Coronary artery (tissue), 2 donors: Measurements from ENCODE around the gene DYNLRB2.

ENCODE experiments used
- DNase-seq: peaks from one replicate; pipeline ENCODE4 v3.0.0-alpha.2; 2017; ENCODE audit warnings: low spot score
- H3K27ac ChIP-seq, 2 donors: fragments of 200-600 bp; sonication (generic); one replicate each; pipeline ENCODE4 v1.5.1; 2016 to 2019
- H3K4me3 ChIP-seq: fragments of 200-600 bp; sonication (generic); 2 replicates; pipeline ENCODE4 v1.5.1; 2016; ENCODE audit warnings: mild to moderate bottlenecking, moderate library complexity
- CTCF ChIP-seq: fragments of 200-600 bp; sonication (generic); IDR thresholded peaks from one replicate; pipeline ENCODE4 v1.5.1; 2019; ENCODE audit warnings: antibody characterized with exemption

DYNLRB2 gene

GRCh38 chr16:80577485-80578280 is 36.9 kb downstream of the DYNLRB2 start:
- no peak overlapping the region for H3K27ac ChIP-seq
- DNase-seq, result no peak

GRCh38 chr16:80580109-80580832 is 39.5 kb downstream of the DYNLRB2 start:
- Histone ChIP-seq H3K4me3 (no peak overlapping the region), H3K27ac (no peak overlapping the region)
- no peak for TF ChIP-seq CTCF
- DNase-seq, result no peak

More at GRCh38 chr16:80577485-80578280, 36.9 kb downstream of the DYNLRB2 start:
- TF ChIP-seq CTCF, result no peak
- H3K4me3 ChIP-seq, result no peak overlapping the region

- TF ChIP-seq CTCF, result no peak
Measured at GRCh38 chr16:80583466-80583865, 42.7 kb downstream of the DYNLRB2 start.

GRCh38 chr16:80585764-80586163 is 45.0 kb downstream of the DYNLRB2 start:
- Histone ChIP-seq H3K4me3 (no peak overlapping the region), H3K27ac (no peak overlapping the region)
- no peak for DNase-seq
- TF ChIP-seq CTCF, result no peak

More at GRCh38 chr16:80583466-80583865, 42.7 kb downstream of the DYNLRB2 start:
- DNase-seq, result no peak
- Histone ChIP-seq H3K27ac (no peak overlapping the region), H3K4me3 (no peak overlapping the region)

- no peak for TF ChIP-seq CTCF
- Histone ChIP-seq H3K4me3 (no peak overlapping the region), H3K27ac (no peak overlapping the region)
- no peak for DNase-seq
Measured at GRCh38 chr16:80586476-80586875, 45.7 kb downstream of the DYNLRB2 start.

GRCh38 chr16:80587071-80587470 is 46.3 kb downstream of the DYNLRB2 start:
- H3K4me3 ChIP-seq, result no peak overlapping the region
- TF ChIP-seq CTCF, result no peak
- H3K27ac ChIP-seq, result no peak overlapping the region
- DNase-seq, result no peak
